H9 (cell line): ENCODE measurements around the gene TFF2. TPM values are rescaled to one million over a fixed set of nuclear protein-coding genes. Genes with fewer than 3 reads are reported as not detected.

Source experiments
- DNase-seq: peaks from one replicate; pipeline ENCODE4 v3.0.0-alpha.2; 2017
- H2AFZ ChIP-seq: one replicate; pipeline ENCODE4 v1.6.1; 2013; ENCODE audit warnings: mild to moderate bottlenecking, low read length, control low read depth, moderate library complexity
- H2AK5ac ChIP-seq: 2 replicates; pipeline ENCODE4 v1.6.1; 2013; ENCODE audit warnings: low read length, control low read depth, mixed read lengths; ENCODE audit not compliant: insufficient read length
- H2BK120ac ChIP-seq: one replicate; pipeline ENCODE4 v1.6.1; 2013; ENCODE audit warnings: low read depth, mild to moderate bottlenecking, low read length, control low read depth, inconsistent platforms; ENCODE audit not compliant: poor library complexity, severe bottlenecking
- H2BK12ac ChIP-seq: 2 replicates; pipeline ENCODE4 v1.6.1; 2013; ENCODE audit warnings: low read length, control low read depth, mixed read lengths, low read depth; ENCODE audit not compliant: insufficient read length
- H2BK15ac ChIP-seq: 2 replicates; pipeline ENCODE4 v1.6.1; 2013; ENCODE audit warnings: low read depth, low read length, control low read depth
- H2BK20ac ChIP-seq: one replicate; pipeline ENCODE4 v1.6.1; 2013; ENCODE audit warnings: low read depth, mild to moderate bottlenecking, low read length, control low read depth, inconsistent platforms; ENCODE audit not compliant: poor library complexity, severe bottlenecking
- H2BK5ac ChIP-seq: 2 replicates; pipeline ENCODE4 v1.6.1; 2013; ENCODE audit warnings: low read length, control low read depth, mixed read lengths; ENCODE audit not compliant: insufficient read length
- H3K14ac ChIP-seq: 2 replicates; pipeline ENCODE4 v1.6.1; 2013; ENCODE audit warnings: low read length, control low read depth; ENCODE audit not compliant: insufficient read depth
- H3K18ac ChIP-seq: 2 replicates; pipeline ENCODE4 v1.6.1; 2013; ENCODE audit warnings: low read depth, mild to moderate bottlenecking, mixed read lengths, low read length, control low read depth; ENCODE audit not compliant: insufficient read length
- H3K23ac ChIP-seq: 2 replicates; pipeline ENCODE4 v1.6.1; 2013; ENCODE audit warnings: low read length, control low read depth, mixed read lengths, low read depth; ENCODE audit not compliant: insufficient read length
- H3K23me2 ChIP-seq: 2 replicates; pipeline ENCODE4 v1.6.1; 2013; ENCODE audit warnings: low read depth, mild to moderate bottlenecking, mixed read lengths, low read length, control low read depth; ENCODE audit not compliant: insufficient read length, poor library complexity, severe bottlenecking
- H3K27ac ChIP-seq: 2 replicates; pipeline ENCODE4 v1.5.1; 2013; ENCODE audit warnings: low read length, control low read depth, mixed read lengths, low read depth; ENCODE audit not compliant: insufficient read length
- H3K27me3 ChIP-seq: 2 replicates; pipeline ENCODE4 v1.6.1; 2013; ENCODE audit warnings: low read length, control low read depth, inconsistent platforms; ENCODE audit not compliant: insufficient read depth
- H3K4ac ChIP-seq: 2 replicates; pipeline ENCODE4 v1.6.1; 2013; ENCODE audit warnings: low read depth, mild to moderate bottlenecking, control low read depth, inconsistent platforms, low read length, moderate library complexity
- H3K4me1 ChIP-seq: 2 replicates; pipeline ENCODE4 v1.6.1; 2013; ENCODE audit warnings: low read length, control low read depth, inconsistent platforms; ENCODE audit not compliant: insufficient read depth
- H3K4me2 ChIP-seq: 2 replicates; pipeline ENCODE4 v1.6.1; 2013; ENCODE audit warnings: low read length, control low read depth, mixed read lengths; ENCODE audit not compliant: insufficient read length, insufficient read depth
- H3K56ac ChIP-seq: 2 replicates; pipeline ENCODE4 v1.6.1; 2013; ENCODE audit warnings: low read depth, mild to moderate bottlenecking, mixed read lengths, low read length, control low read depth; ENCODE audit not compliant: insufficient read length
- H3K79me1 ChIP-seq: 2 replicates; pipeline ENCODE4 v1.6.1; 2013; ENCODE audit warnings: low read depth, mild to moderate bottlenecking, moderate library complexity, low read length, control low read depth, inconsistent platforms; ENCODE audit not compliant: insufficient read depth, poor library complexity, severe bottlenecking
- H3K79me2 ChIP-seq: 2 replicates; pipeline ENCODE4 v1.6.1; 2013; ENCODE audit warnings: low read length, control low read depth, inconsistent platforms; ENCODE audit not compliant: insufficient read depth
- H3K9ac ChIP-seq: 2 replicates; pipeline ENCODE4 v1.6.1; 2013; ENCODE audit warnings: low read length, control low read depth, mixed read lengths; ENCODE audit not compliant: insufficient read length; ENCODE audit errors: extremely low read depth
- H3K9me3 ChIP-seq: one replicate; pipeline ENCODE4 v1.6.1; 2013; ENCODE audit warnings: low read depth, low read length, inconsistent platforms; ENCODE audit not compliant: control insufficient read depth
- H3T11ph ChIP-seq: one replicate; pipeline ENCODE4 v1.6.1; 2013; ENCODE audit warnings: mild to moderate bottlenecking, low read length, control low read depth, inconsistent platforms
- H4K20me1 ChIP-seq: one replicate; pipeline ENCODE4 v1.6.1; 2013; ENCODE audit not compliant: control insufficient read depth, insufficient read length, insufficient read depth
- H4K5ac ChIP-seq: 2 replicates; pipeline ENCODE4 v1.6.1; 2013; ENCODE audit warnings: low read depth, mild to moderate bottlenecking, mixed read lengths, low read length, control low read depth; ENCODE audit not compliant: insufficient read length
- H4K8ac ChIP-seq: replicated peaks from 2 replicates; pipeline ENCODE4 v1.6.1; 2013; ENCODE audit warnings: low read length, control low read depth, mixed read lengths, low read depth; ENCODE audit not compliant: insufficient read length
- H4K91ac ChIP-seq: 2 replicates; pipeline ENCODE4 v1.6.1; 2013; ENCODE audit warnings: low read depth, mild to moderate bottlenecking, moderate library complexity, mixed read lengths, low read length, control low read depth; ENCODE audit not compliant: insufficient read length
- H3K27ac Mint-ChIP-seq, 3 experiments: 2 replicates in 2 of 3; 3 replicates in 1 of 3; pipeline ENCODE4 v1.8.0; 2020 to 2021; ENCODE audit warnings: mixed read lengths in 3 of 3, mild to moderate bottlenecking in 1 of 3, moderate library complexity in 1 of 3
- H3K27me3 Mint-ChIP-seq: 2 replicates; pipeline ENCODE4 v1.8.0; 2021; ENCODE audit warnings: low read depth, mild to moderate bottlenecking, moderate library complexity, mixed read lengths
- H3K36me3 Mint-ChIP-seq, 3 experiments: 2 replicates in 2 of 3; 3 replicates in 1 of 3; pipeline ENCODE4 v1.8.0; 2020 to 2021; ENCODE audit warnings: low read depth in 3 of 3, mixed read lengths in 3 of 3; ENCODE audit not compliant: insufficient read depth in 1 of 3
- H3K4me1 Mint-ChIP-seq, 2 experiments: 2 replicates each; pipeline ENCODE4 v1.8.0; 2020; ENCODE audit warnings: mixed read lengths in 2 of 2
- H3K4me3 Mint-ChIP-seq, 2 experiments: 2 replicates in 1 of 2; 3 replicates in 1 of 2; pipeline ENCODE4 v1.8.0; 2020 to 2021; ENCODE audit warnings: mild to moderate bottlenecking in 2 of 2, mixed read lengths in 2 of 2, moderate library complexity in 1 of 2
- H3K9me3 Mint-ChIP-seq, 2 experiments: 2 replicates in 1 of 2; 3 replicates in 1 of 2; pipeline ENCODE4 v1.8.0; 2020; ENCODE audit warnings: mild to moderate bottlenecking in 2 of 2, mixed read lengths in 2 of 2, moderate library complexity in 1 of 2
- WGBS: extraction: QIAGEN DNeasy Blood & Tissue Kit; methylation state at CpG from one replicate; pipeline ENCODE4 v1.1.7; 2013; ENCODE audit warnings: missing lambda C conversion rate, low lambda C conversion rate, mixed read lengths; ENCODE audit not compliant: insufficient read length; ENCODE audit errors: extremely low coverage; 5-methylcytosine and 5-hydroxymethylcytosine counted together
- total RNA-seq: library from RNA; stranded (reverse); gene quantifications from 2 replicates; pipeline ENCODE4 v1.2.1, GENCODE V29; 2021
- TF ChIP-seq, protein P1 (sequence below): fragments of 200-600 bp; sonication (generic); conservative IDR thresholded peaks from 3 replicates; pipeline ENCODE4 v1.8.0; 2021; ENCODE audit warnings: antibody characterized with exemption, mild to moderate bottlenecking

Gene TFF2
- total RNA-seq, 1 experiment from 2014 or later: not detected

DNA sequence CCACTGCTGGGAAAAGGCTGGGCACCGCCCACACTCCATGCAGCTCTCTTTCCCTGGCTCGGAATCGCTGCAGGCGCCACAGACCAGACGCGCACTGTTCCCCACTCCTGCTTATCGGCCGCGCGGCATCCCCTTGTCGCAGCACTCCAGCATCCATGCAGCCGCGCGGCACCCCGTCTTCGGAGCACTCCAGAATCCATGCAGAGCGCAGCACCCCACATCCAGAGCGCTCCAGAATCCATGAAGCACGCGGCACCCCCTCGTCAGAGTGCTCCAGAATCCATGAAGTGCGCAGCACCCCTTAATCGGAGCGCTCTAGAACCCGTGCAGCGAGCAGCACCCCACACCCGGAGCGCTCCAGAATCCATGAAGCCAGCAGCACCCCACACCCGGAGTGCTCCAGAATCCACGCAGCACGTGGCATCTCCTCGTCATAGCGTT is 45.1 kb downstream of the TFF2 start:
- Histone ChIP-seq H2AFZ (no peak overlapping the region), H3K23ac (no peak overlapping the region), H3K4ac (no peak overlapping the region), H3K18ac (no peak overlapping the region), H3K14ac (no peak overlapping the region; the same call in 1 of the 2 replicates), H3K56ac (no peak overlapping the region), H3K27me3 (no peaks in the 10 kb centered on the region), H3K23me2 (no peaks in the 10 kb centered on the region), H4K91ac (no peak overlapping the region), H4K20me1 (no peaks in the 10 kb centered on the region), H3K9me3 (no peaks in the 10 kb centered on the region), H2BK15ac (no peak overlapping the region), H3K79me1 (no peaks in the 10 kb centered on the region), H2BK12ac (no peak overlapping the region), H2BK5ac (no peak overlapping the region), H2BK120ac (no peak overlapping the region), H3T11ph (no peak overlapping the region), H3K27ac (no peak overlapping the region), H4K5ac (no peak overlapping the region), H4K8ac (no peak overlapping the region), H2AK5ac (no peak overlapping the region), H2BK20ac (no peak overlapping the region), H3K4me2 (no peak overlapping the region), H3K79me2 (no peaks in the 10 kb centered on the region), H3K4me1 (no peaks in the 10 kb centered on the region), H3K9ac (no peak overlapping the region)
- no peaks in the 10 kb centered on the region for H3K36me3 Mint-ChIP-seq
- no peaks in the 10 kb centered on the region; a peak in 1 of 5 replicates for H3K9me3 Mint-ChIP-seq
- no CpG with 5 or more reads among the region's 33 CpGs for WGBS
- H3K27ac Mint-ChIP-seq: no peak overlapping the region
- H3K4me1 Mint-ChIP-seq: peaks cover 8 to 9% of the 10 kb centered on the region in 2 experiments
- TF ChIP-seq, protein P1, sequence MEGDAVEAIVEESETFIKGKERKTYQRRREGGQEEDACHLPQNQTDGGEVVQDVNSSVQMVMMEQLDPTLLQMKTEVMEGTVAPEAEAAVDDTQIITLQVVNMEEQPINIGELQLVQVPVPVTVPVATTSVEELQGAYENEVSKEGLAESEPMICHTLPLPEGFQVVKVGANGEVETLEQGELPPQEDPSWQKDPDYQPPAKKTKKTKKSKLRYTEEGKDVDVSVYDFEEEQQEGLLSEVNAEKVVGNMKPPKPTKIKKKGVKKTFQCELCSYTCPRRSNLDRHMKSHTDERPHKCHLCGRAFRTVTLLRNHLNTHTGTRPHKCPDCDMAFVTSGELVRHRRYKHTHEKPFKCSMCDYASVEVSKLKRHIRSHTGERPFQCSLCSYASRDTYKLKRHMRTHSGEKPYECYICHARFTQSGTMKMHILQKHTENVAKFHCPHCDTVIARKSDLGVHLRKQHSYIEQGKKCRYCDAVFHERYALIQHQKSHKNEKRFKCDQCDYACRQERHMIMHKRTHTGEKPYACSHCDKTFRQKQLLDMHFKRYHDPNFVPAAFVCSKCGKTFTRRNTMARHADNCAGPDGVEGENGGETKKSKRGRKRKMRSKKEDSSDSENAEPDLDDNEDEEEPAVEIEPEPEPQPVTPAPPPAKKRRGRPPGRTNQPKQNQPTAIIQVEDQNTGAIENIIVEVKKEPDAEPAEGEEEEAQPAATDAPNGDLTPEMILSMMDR: no peak
- DNase-seq: no peak
- H3K27me3 Mint-ChIP-seq: peaks cover 11% of the 10 kb centered on the region
- no peak overlapping the region for H3K4me3 Mint-ChIP-seq
